PC-9 (cell line): ENCODE data around the gene MACROD2. TPM values are rescaled to one million over a fixed set of nuclear protein-coding genes. Genes with fewer than 3 reads are reported as not detected.

Experiments used
- BruUV-seq: library from RNA; stranded (reverse); fragments of 400-500 nt; replicated peaks from 2 replicates; lab custom pipeline; 2021; lab: Mats Ljungman, UMichigan
- CTCF ChIA-PET: fragments of 300-600 bp; sonication (Branson Sonifier 250); formaldehyde crosslinking; loops from one replicate; lab custom pipeline; 2022; ENCODE audit warnings: antibody characterized with exemption; lab: Charles Lee
- POLR2A ChIA-PET: fragments of 300-600 bp; sonication (Branson Sonifier 250); formaldehyde crosslinking; loops from one replicate; lab custom pipeline; 2022; ENCODE audit warnings: antibody characterized with exemption; ENCODE audit not compliant: unreplicated experiment; lab: Charles Lee
- DNase-seq, 2 experiments: peaks; one replicate each; pipeline versions ENCODE4 v3.0.0 to v3.0.0-alpha.2; 2015 to 2022; ENCODE audit warnings: mixed read lengths in 1 of 2
- H2AFZ ChIP-seq: fragments of 200-600 bp; sonication (generic); 2 replicates; pipeline ENCODE4 v1.8.1; 2017; ENCODE audit warnings: antibody characterized with exemption
- H3F3A ChIP-seq: fragments of 200-600 bp; sonication (generic); 2 replicates; pipeline ENCODE4 v1.8.1; 2017; ENCODE audit warnings: antibody characterized with exemption, mild to moderate bottlenecking, low read depth; ENCODE audit not compliant: insufficient read depth
- H3K27ac ChIP-seq: fragments of 200-600 bp; sonication (generic); 2 replicates; pipeline ENCODE4 v1.6.1; 2016; ENCODE audit warnings: mixed run types
- H3K27me3 ChIP-seq: fragments of 200-600 bp; sonication (generic); 2 replicates; pipeline ENCODE4 v1.6.1; 2016; ENCODE audit warnings: low read depth, mixed run types; ENCODE audit not compliant: insufficient read depth
- H3K36me3 ChIP-seq: fragments of 200-600 bp; sonication (generic); 2 replicates; pipeline ENCODE4 v1.6.1; 2016; ENCODE audit warnings: low read depth, mixed run types
- H3K4me1 ChIP-seq: fragments of 200-600 bp; sonication (generic); replicated peaks from 2 replicates; pipeline ENCODE4 v1.6.1; 2016; ENCODE audit warnings: mixed run types; ENCODE audit not compliant: insufficient read depth
- H3K4me2 ChIP-seq: fragments of 200-600 bp; sonication (generic); 2 replicates; pipeline ENCODE4 v1.6.1; 2017; ENCODE audit warnings: mixed run types
- H3K4me3 ChIP-seq: fragments of 200-600 bp; sonication (generic); 2 replicates; pipeline ENCODE4 v1.6.1; 2016; ENCODE audit warnings: mixed run types
- H3K79me2 ChIP-seq: fragments of 200-600 bp; sonication (generic); 2 replicates; pipeline ENCODE4 v1.6.1; 2017; ENCODE audit warnings: low read depth, mixed run types
- H3K9me2 ChIP-seq: fragments of 200-600 bp; sonication (generic); 2 replicates; pipeline ENCODE4 v1.8.1; 2017; ENCODE audit warnings: mild to moderate bottlenecking; ENCODE audit not compliant: insufficient read depth
- H3K9me3 ChIP-seq: fragments of 200-600 bp; sonication (generic); 2 replicates; pipeline ENCODE4 v1.8.1; 2016; ENCODE audit warnings: low read depth; ENCODE audit not compliant: insufficient read depth
- H4K20me1 ChIP-seq: fragments of 200-600 bp; sonication (generic); 2 replicates; pipeline ENCODE4 v1.8.1; 2017; ENCODE audit not compliant: insufficient read depth
- CTCF ChIP-seq: fragments of 200-600 bp; sonication (generic); conservative IDR thresholded peaks from 2 replicates; pipeline ENCODE4 v1.6.1; 2017; ENCODE audit warnings: mixed run types, antibody characterized with exemption, mild to moderate bottlenecking, moderate library complexity
- EZH2 ChIP-seq: fragments of 200-600 bp; sonication (generic); IDR thresholded peaks from 2 replicates; pipeline ENCODE4 v1.8.0; 2017; ENCODE audit warnings: antibody characterized with exemption, low read depth
- intact Hi-C: fragments of 100-400 bp; cut with micrococcal nuclease; formaldehyde crosslinking; loops from one replicate; pipeline ENCODE4 v1.10.0; 2022; ENCODE audit not compliant: unreplicated experiment
- total RNA-seq: library from RNA; stranded (reverse); gene quantifications from 2 replicates; pipeline ENCODE4 v1.2.3, GENCODE V29; 2021

MACROD2 gene
- total RNA-seq, 1 experiment from 2014 or later = 11.4 TPM

- no peaks in the 10 kb centered on the region for H4K20me1 ChIP-seq
- H3K4me1 ChIP-seq = no peaks in the 10 kb centered on the region
- H2AFZ ChIP-seq = no peak overlapping the region
- H3K9me3 ChIP-seq = no peaks in the 10 kb centered on the region
- H3K9me2 ChIP-seq = no peaks in the 10 kb centered on the region
- H3K4me2 ChIP-seq = no peak overlapping the region
- TF ChIP-seq CTCF (no peak), EZH2 (no peak)
- H3K79me2 ChIP-seq = no peaks in the 10 kb centered on the region
- no peaks in the 10 kb centered on the region for H3F3A ChIP-seq
- CTCF ChIA-PET = no interaction called here
- H3K4me3 ChIP-seq = no peak overlapping the region
- DNase-seq = no peak
- intact Hi-C loops = no loop called here
- no peaks in the 10 kb centered on the region for H3K36me3 ChIP-seq
- H3K27ac ChIP-seq = no peak overlapping the region
- POLR2A ChIA-PET = no interaction called here
- BruUV-seq = no TSS peak
- H3K27me3 ChIP-seq = no peaks in the 10 kb centered on the region
Measured at GRCh38 chr20:14295238-14295637, 299.9 kb downstream of the MACROD2 start.

GRCh38 chr20:14295770-14296309 is 300.5 kb downstream of the MACROD2 start:
- DNase-seq = no peak
- H3K4me2 ChIP-seq = no peak overlapping the region
- H3K27me3 ChIP-seq = no peaks in the 10 kb centered on the region
- H4K20me1 ChIP-seq = no peaks in the 10 kb centered on the region
- intact Hi-C loops = no loop called here
- ChIA-PET POLR2A (interaction anchor here (0.5 kb wide), 1 partner anchor 109 kb away, joined by 3 read pairs; no protein-coding TSS in a partner anchor), CTCF (no interaction called here)
- no peaks in the 10 kb centered on the region for H3K9me2 ChIP-seq
- H2AFZ ChIP-seq = no peak overlapping the region
- TF ChIP-seq EZH2 = no peak
- TF ChIP-seq CTCF = no peak
- BruUV-seq = no TSS peak
- H3K27ac ChIP-seq = no peak overlapping the region
- no peaks in the 10 kb centered on the region for H3K36me3 ChIP-seq
- no peak overlapping the region for H3K4me3 ChIP-seq
- no peaks in the 10 kb centered on the region for H3K9me3 ChIP-seq
- H3F3A ChIP-seq = no peaks in the 10 kb centered on the region
- H3K79me2 ChIP-seq = no peaks in the 10 kb centered on the region
- no peaks in the 10 kb centered on the region for H3K4me1 ChIP-seq

- H3K36me3 ChIP-seq = no peaks in the 10 kb centered on the region
- BruUV-seq = no TSS peak
- H3K79me2 ChIP-seq = no peaks in the 10 kb centered on the region
- TF ChIP-seq CTCF (no peak), EZH2 (no peak)
- no peak for DNase-seq
- ChIA-PET POLR2A (no interaction called here), CTCF (no interaction called here)
- no peaks in the 10 kb centered on the region for H3K4me1 ChIP-seq
- no peak overlapping the region for H2AFZ ChIP-seq
- no peaks in the 10 kb centered on the region for H3K27me3 ChIP-seq
- no peak overlapping the region for H3K27ac ChIP-seq
- no peaks in the 10 kb centered on the region for H4K20me1 ChIP-seq
- H3K4me3 ChIP-seq = no peak overlapping the region
- H3K4me2 ChIP-seq = no peak overlapping the region
- no peaks in the 10 kb centered on the region for H3K9me3 ChIP-seq
- intact Hi-C loops = no loop called here
- H3F3A ChIP-seq = no peaks in the 10 kb centered on the region
- no peaks in the 10 kb centered on the region for H3K9me2 ChIP-seq
Measured at GRCh38 chr20:14299831-14300230, 304.5 kb downstream of the MACROD2 start.
